Osteoblast (primary cell): Measurements from ENCODE around the gene LTB4R2. TPM values are rescaled to one million over a fixed set of nuclear protein-coding genes. Genes with fewer than 3 reads are reported as not detected.
A peak's percentile ranks its signal among the peaks of the same experiment; 100 is the strongest.

Source experiments
- DNase-seq: peaks from one replicate; pipeline ENCODE4 v3.0.0; 2011; ENCODE audit warnings: low spot score, mixed read lengths; ENCODE audit not compliant: insufficient read length; ENCODE audit errors: missing footprints
- H2AFZ ChIP-seq: 2 replicates; pipeline ENCODE4 v1.6.0; 2011; ENCODE audit warnings: mild to moderate bottlenecking, low read length
- H3K27ac ChIP-seq: 2 replicates; pipeline ENCODE4 v1.5.1; 2011; ENCODE audit warnings: mild to moderate bottlenecking, low read depth, low read length, moderate library complexity
- H3K27me3 ChIP-seq: 2 replicates; pipeline ENCODE4 v1.6.0; 2012; ENCODE audit warnings: mild to moderate bottlenecking, control low read depth, inconsistent platforms, low read length, moderate library complexity; ENCODE audit not compliant: insufficient read depth
- H3K36me3 ChIP-seq: 2 replicates; pipeline ENCODE4 v1.5.1; 2011; ENCODE audit warnings: mild to moderate bottlenecking, low read length, control low read depth, moderate library complexity; ENCODE audit not compliant: insufficient read depth
- H3K4me1 ChIP-seq: 2 replicates; pipeline ENCODE4 v1.5.1; 2011; ENCODE audit warnings: mild to moderate bottlenecking, low read length, control low read depth, moderate library complexity; ENCODE audit not compliant: insufficient read depth
- H3K4me2 ChIP-seq: 2 replicates; pipeline ENCODE4 v1.6.0; 2011; ENCODE audit warnings: mild to moderate bottlenecking, low read length; ENCODE audit not compliant: insufficient read depth
- H3K4me3 ChIP-seq: fragments of 200-600 bp; sonication (generic); 3 replicates; pipeline ENCODE4 v1.5.1; 2012; ENCODE audit warnings: mild to moderate bottlenecking, low read length, inconsistent platforms; ENCODE audit not compliant: insufficient read depth
- H3K79me2 ChIP-seq: 2 replicates; pipeline ENCODE4 v1.6.0; 2012; ENCODE audit warnings: mild to moderate bottlenecking, low read length, control low read depth, inconsistent platforms; ENCODE audit not compliant: insufficient read depth
- H3K9me3 ChIP-seq: 2 replicates; pipeline ENCODE4 v1.5.1; 2011; ENCODE audit warnings: low read depth, low read length, control low read depth
- H4K20me1 ChIP-seq: 2 replicates; pipeline ENCODE4 v1.6.0; 2012; ENCODE audit warnings: mild to moderate bottlenecking, low read length, control low read depth; ENCODE audit not compliant: insufficient read depth
- CTCF ChIP-seq: IDR thresholded peaks from 2 replicates; pipeline ENCODE4 v1.5.1; 2011; ENCODE audit warnings: mild to moderate bottlenecking, low read depth, low read length, moderate library complexity; ENCODE audit errors: extremely low read depth
- small RNA-seq: library from RNA; depleted of rRNA; stranded (forward); fragments of <200 nt; gene quantifications from one replicate; pipeline ENCODE3, GENCODE V24; 2012
- total RNA-seq: library from RNA; depleted of rRNA; stranded (reverse); fragments of >200 nt; gene quantifications from 2 replicates; pipeline ENCODE4 v1.2.3, GENCODE V29; 2012

Gene LTB4R2
- total RNA-seq, 1 donor: 5.1 TPM

GRCh38 chr14:24356208-24356607 lies 46.3 kb downstream of the LTB4R2 start:
- no peaks in the 10 kb centered on the region for H3K27me3 ChIP-seq
- TF ChIP-seq CTCF: no peak
- no peak overlapping the region for H2AFZ ChIP-seq
- no peaks in the 10 kb centered on the region for H3K9me3 ChIP-seq
- H3K27ac ChIP-seq: no peak overlapping the region
- H3K4me2 ChIP-seq: no peak overlapping the region
- no peaks in the 10 kb centered on the region for H3K79me2 ChIP-seq
- H3K36me3 ChIP-seq: no peaks in the 10 kb centered on the region
- no peaks in the 10 kb centered on the region for H4K20me1 ChIP-seq
- H3K4me1 ChIP-seq: peaks cover 37% of the 10 kb centered on the region
- DNase-seq: no peak
- no peak overlapping the region for H3K4me3 ChIP-seq

- Histone ChIP-seq H3K27me3 (no peaks in the 10 kb centered on the region), H3K4me3 (no peak overlapping the region), H3K4me1 (peaks cover 37% of the 10 kb centered on the region), H3K27ac (no peak overlapping the region), H3K4me2 (no peak overlapping the region), H2AFZ (no peak overlapping the region), H3K9me3 (no peaks in the 10 kb centered on the region), H3K79me2 (no peaks in the 10 kb centered on the region), H4K20me1 (no peaks in the 10 kb centered on the region), H3K36me3 (no peaks in the 10 kb centered on the region)
- peak; percentile 51 for DNase-seq
- TF ChIP-seq CTCF: no peak
Measured at GRCh38 chr14:24360281-24360680, 50.3 kb downstream of the LTB4R2 start.

- Histone ChIP-seq H3K27ac (peak overlapping the region; percentile 92), H3K4me2 (no peak overlapping the region), H3K4me3 (no peak overlapping the region), H3K27me3 (no peaks in the 10 kb centered on the region), H3K9me3 (no peaks in the 10 kb centered on the region), H3K4me1 (peaks cover 46% of the 10 kb centered on the region), H2AFZ (no peak overlapping the region), H4K20me1 (no peaks in the 10 kb centered on the region), H3K36me3 (no peaks in the 10 kb centered on the region), H3K79me2 (no peaks in the 10 kb centered on the region)
- no peak for TF ChIP-seq CTCF
- no peak for DNase-seq
Measured at GRCh38 chr14:24361326-24361725, 51.4 kb downstream of the LTB4R2 start.

Small RNA genes within 50 kb of the gene (small RNA-seq; reads per million reads assigned to genes)
- not detected for gene RF00026

Other genes with a start within 250 kb of the LTB4R2 start
- gene CPNE6, start 238.6 kb upstream of the LTB4R2 start, total RNA-seq: not detected in 2 replicates
- gene PCK2, start 215.8 kb upstream of the LTB4R2 start, total RNA-seq: 26.2 and 35.1 TPM in 2 replicates
- gene DCAF11, start 195.4 kb upstream of the LTB4R2 start, total RNA-seq: 73.4 and 84.7 TPM in 2 replicates
- 1.5 and 1.8 TPM in 2 replicates for gene NRL, start 195.2 kb upstream of the LTB4R2 start, total RNA-seq
- 0.29 and 0.72 TPM in 2 replicates for gene FITM1, start 179.5 kb upstream of the LTB4R2 start, total RNA-seq
- gene PSME1, start 173.9 kb upstream of the LTB4R2 start, total RNA-seq: 95.5 and 111 TPM in 2 replicates
- gene EMC9, start 168.5 kb upstream of the LTB4R2 start, total RNA-seq: 6.9 and 9.1 TPM in 2 replicates
- 47.7 and 55.7 TPM in 2 replicates for gene PSME2, start 163.5 kb upstream of the LTB4R2 start, total RNA-seq
- gene RNF31, start 162.6 kb upstream of the LTB4R2 start, total RNA-seq: 43.9 and 49.6 TPM in 2 replicates
- 102 and 117 TPM in 2 replicates for gene IRF9, start 148.9 kb upstream of the LTB4R2 start, total RNA-seq
- gene REC8, start 138.1 kb upstream of the LTB4R2 start, total RNA-seq: 3.3 and 3.5 TPM in 2 replicates
- 38.9 and 47.0 TPM in 2 replicates for gene IPO4, start 121.3 kb upstream of the LTB4R2 start, total RNA-seq
- gene TM9SF1, start 114.7 kb upstream of the LTB4R2 start, total RNA-seq: 78.2 and 84.3 TPM in 2 replicates
- gene TSSK4, start 104.4 kb upstream of the LTB4R2 start, total RNA-seq: 0.36 TPM in 1 of 2 replicates, not detected in the other
- 19.2 TPM in 2 replicates for gene CHMP4A, start 96.7 kb upstream of the LTB4R2 start, total RNA-seq
- gene MDP1, start 94.1 kb upstream of the LTB4R2 start, total RNA-seq: 14.1 and 14.8 TPM in 2 replicates
- 56.3 and 69.1 TPM in 2 replicates for gene NEDD8, start 77.8 kb upstream of the LTB4R2 start, total RNA-seq
- 70.7 and 86.5 TPM in 2 replicates for gene GMPR2, start 77.2 kb upstream of the LTB4R2 start, total RNA-seq
- gene TINF2, start 67.5 kb upstream of the LTB4R2 start, total RNA-seq: 62.6 and 63.4 TPM in 2 replicates
- 0.36 and 1.2 TPM in 2 replicates for gene TGM1, start 47.0 kb upstream of the LTB4R2 start, total RNA-seq
- 28.9 and 34.0 TPM in 2 replicates for gene RABGGTA, start 38.5 kb upstream of the LTB4R2 start, total RNA-seq
- gene DHRS1, start 10.4 kb upstream of the LTB4R2 start, total RNA-seq: 9.8 and 13.6 TPM in 2 replicates
- 17.4 and 21.0 TPM in 2 replicates for gene NOP9, start 10.3 kb upstream of the LTB4R2 start, total RNA-seq
- gene CIDEB, start 2.2 kb upstream of the LTB4R2 start, total RNA-seq: 0.36 and 0.59 TPM in 2 replicates
- 1.2 and 1.8 TPM in 2 replicates for gene LTB4R, start 1.4 kb downstream of the LTB4R2 start, total RNA-seq
- gene ADCY4, start 24.9 kb downstream of the LTB4R2 start, total RNA-seq: 17.7 and 18.8 TPM in 2 replicates
- 9.1 and 11.9 TPM in 2 replicates for gene RIPK3, start 29.9 kb downstream of the LTB4R2 start, total RNA-seq
- gene NFATC4, start 58.0 kb downstream of the LTB4R2 start, total RNA-seq: 101 and 107 TPM in 2 replicates
- gene NYNRIN, start 88.9 kb downstream of the LTB4R2 start, total RNA-seq: 7.2 and 9.1 TPM in 2 replicates
- 3.5 and 4.0 TPM in 2 replicates for gene CBLN3, start 119.5 kb downstream of the LTB4R2 start, total RNA-seq
- gene KHNYN, start 119.8 kb downstream of the LTB4R2 start, total RNA-seq: 58.6 and 62.5 TPM in 2 replicates
- 11.6 and 13.0 TPM in 2 replicates for gene SDR39U1, start 132.6 kb downstream of the LTB4R2 start, total RNA-seq
- gene CMA1, start 198.1 kb downstream of the LTB4R2 start, total RNA-seq: not detected in 2 replicates